Measurements from ENCODE around the gene OSBPL8.

GRCh38 chr12:76591476-76591875, 31.9 kb upstream of the OSBPL8 start:
- TF ChIP-seq CTCF (IDR thresholded peaks at IDR 0.05 in 2 of 3, conservative IDR thresholded peaks at IDR 0.05 in 1 of 3; ENCODE audit: insufficient read depth in 2 of 3, low read depth in 1 of 3, low read length in 3 of 3) (no peak), SAP30 (IDR thresholded peaks at IDR 0.05; ENCODE audit: borderline replicate concordance, insufficient read depth, low read depth, low read length, poor library complexity, severe bottlenecking) (no peak)
